GM06990 (cell line): Measurements from ENCODE around the gene STXBP5.

Experiments
- DNase-seq: peaks from one replicate; pipeline ENCODE4 v3.0.0-alpha.2; 2011; ENCODE audit not compliant: insufficient read length; ENCODE audit errors: extremely low read depth
- H3K27me3 ChIP-seq: replicated peaks from 2 replicates; pipeline ENCODE4 v1.6.0; 2011; ENCODE audit warnings: low read length; ENCODE audit not compliant: control insufficient read depth, insufficient read depth
- H3K36me3 ChIP-seq: 2 replicates; pipeline ENCODE4 v1.5.1; 2011; ENCODE audit warnings: low read length; ENCODE audit not compliant: control insufficient read depth, insufficient read depth
- H3K4me3 ChIP-seq: replicated peaks from 2 replicates; pipeline ENCODE4 v1.5.1; 2011; ENCODE audit warnings: low read depth, mild to moderate bottlenecking, control low read depth, low read length
- CTCF ChIP-seq: IDR thresholded peaks from 2 replicates; pipeline ENCODE4 v1.5.1; 2011; ENCODE audit warnings: low read length, control low read depth, mild to moderate bottlenecking, inconsistent platforms; ENCODE audit not compliant: insufficient read depth, poor library complexity, severe bottlenecking

Gene STXBP5

GRCh38 chr6:147178355-147178754, 25.9 kb upstream of the STXBP5 start:
- DNase-seq = no peak
- Histone ChIP-seq H3K27me3 (no peaks in the 10 kb centered on the region), H3K36me3 (no peaks in the 10 kb centered on the region), H3K4me3 (no peak overlapping the region)
- TF ChIP-seq CTCF = no peak

- H3K36me3 ChIP-seq = no peaks in the 10 kb centered on the region
- no peak for DNase-seq
These were observed 24.4 kb upstream of the STXBP5 start for GRCh38 chr6:147179809-147180208.

GRCh38 chr6:147180926-147181325, 23.3 kb upstream of the STXBP5 start:
- no peak for TF ChIP-seq CTCF
- Histone ChIP-seq H3K4me3 (no peak overlapping the region), H3K27me3 (no peaks in the 10 kb centered on the region), H3K36me3 (no peaks in the 10 kb centered on the region)
- no peak for DNase-seq

More at GRCh38 chr6:147179809-147180208, 24.4 kb upstream of the STXBP5 start:
- no peak for TF ChIP-seq CTCF
- no peaks in the 10 kb centered on the region for H3K27me3 ChIP-seq
- no peak overlapping the region for H3K4me3 ChIP-seq

GRCh38 chr6:147184379-147184778, 19.8 kb upstream of the STXBP5 start:
- TF ChIP-seq CTCF = no peak
- Histone ChIP-seq H3K36me3 (no peaks in the 10 kb centered on the region), H3K27me3 (no peaks in the 10 kb centered on the region), H3K4me3 (no peak overlapping the region)
- DNase-seq = no peak

- Histone ChIP-seq H3K4me3 (no peak overlapping the region), H3K27me3 (no peaks in the 10 kb centered on the region), H3K36me3 (no peaks in the 10 kb centered on the region)
- DNase-seq = no peak
- no peak for TF ChIP-seq CTCF
These were observed 19.0 kb upstream of the STXBP5 start for GRCh38 chr6:147185216-147185615.

GRCh38 chr6:147190556-147190955, 13.7 kb upstream of the STXBP5 start:
- DNase-seq = no peak
- H3K36me3 ChIP-seq = no peaks in the 10 kb centered on the region
- no peak for TF ChIP-seq CTCF
- no peak overlapping the region for H3K4me3 ChIP-seq
- no peaks in the 10 kb centered on the region for H3K27me3 ChIP-seq
